Adrenal gland (tissue), 12 donors: ENCODE results near the gene CASP6. TPM values are rescaled to one million over a fixed set of nuclear protein-coding genes. Genes with fewer than 3 reads are reported as not detected.

ENCODE experiments used
- DNase-seq, 7 donors: peaks; one replicate each; pipeline ENCODE4 v3.0.0-alpha.2; 2019 to 2020
- H3K27ac ChIP-seq, 5 donors: fragments of 200-600 bp; sonication (generic) in 4 of 5; 1 replicate in 3 of 5; 2 replicates in 2 of 5; pipeline versions ENCODE4 v1.5.1 to v1.8.0; 2016 to 2020; ENCODE audit warnings: mild to moderate bottlenecking in 1 of 5
- H3K27me3 ChIP-seq: fragments of 200-600 bp; 2 replicates; pipeline ENCODE4 v1.8.0; 2021
- H3K36me3 ChIP-seq, 2 donors: fragments of 200-600 bp; replicated peaks in 1 of 2; 1 replicate in 1 of 2; 2 replicates in 1 of 2; pipeline versions ENCODE4 v1.5.1 to v1.8.0; 2018 to 2022
- H3K4me1 ChIP-seq, 2 donors: fragments of 200-600 bp; replicated peaks in 1 of 2; 1 replicate in 1 of 2; 2 replicates in 1 of 2; pipeline versions ENCODE4 v1.5.1 to v1.8.0; 2018 to 2021
- H3K4me3 ChIP-seq, 4 donors: fragments of 200-600 bp; sonication (generic) in 3 of 4; one replicate each; pipeline ENCODE4 v1.5.1; 2016 to 2018
- H3K9me3 ChIP-seq, 3 donors: fragments of 200-600 bp; sonication (generic) in 1 of 3; replicated peaks in 1 of 3; 1 replicate in 2 of 3; 2 replicates in 1 of 3; pipeline versions ENCODE4 v1.5.1 to v1.8.0; 2016 to 2021
- CTCF ChIP-seq, 6 experiments: fragments of 450-650 bp in 4 of 6; fragments of 200-600 bp in 2 of 6; sonication (generic) in 1 of 6; IDR thresholded peaks; 1 replicate in 5 of 6; 2 replicates in 1 of 6; pipeline versions ENCODE4 v1.5.1 to v1.8.0; 2016 to 2021; ENCODE audit warnings: antibody characterized with exemption in 6 of 6, mild to moderate bottlenecking in 2 of 6, moderate library complexity in 1 of 6
- POLR2A ChIP-seq, 2 donors: fragments of 450-650 bp; IDR thresholded peaks; one replicate each; pipeline ENCODE4 v1.6.1; 2017; ENCODE audit warnings: antibody characterized with exemption in 2 of 2, mild to moderate bottlenecking in 2 of 2, moderate library complexity in 1 of 2
- WGBS, 4 donors: extraction: QIAGEN DNeasy Blood & Tissue Kit in 2 of 4; methylation state at CpG; one replicate each; pipeline versions ENCODE4 v1.1.5 to v1.1.7; 2013 to 2017; 5-methylcytosine and 5-hydroxymethylcytosine counted together
- intact Hi-C, 2 donors: fragments of 100-400 bp; cut with DNase I; formaldehyde crosslinking; loops; one replicate each; pipeline versions ENCODE4 v1.14.1 to v1.15.0; 2022 to 2023
- polyA plus RNA-seq, 3 donors: library from polyadenylated mRNA; stranded (reverse); fragments of 200-250 nt in 2 of 3; fragments of 350-450 nt in 1 of 3; fragmentation: Illumina TruSeq in 1 of 3; extraction: RNeasy Lipid Tissue Mini Kit (QIAGEN cat#74804) in 1 of 3; gene quantifications; one replicate each; pipeline ENCODE4 v1.2.3, GENCODE V29; 2013 to 2014
- total RNA-seq, 9 donors: library from RNA; depleted of rRNA in 4 of 9; stranded (reverse); fragments of >200 nt in 4 of 9; fragments of 120-200 nt in 1 of 9; fragmentation: NEBNext Ultra II Directional in 1 of 9; extraction: Animal tissue kit (Norgen Biotek cat#: 25700) in 1 of 9; gene quantifications; one replicate each; pipeline versions ENCODE4 v1.1.0 to v1.2.4, GENCODE V29; 2013 to 2023
- donor health status: healthy with polysubstance abuse.
- donor health status: Bipolar disorder and iron deficiency.
- donor health status: DM: yes; HTN: yes; CAD: no.
- donor health status: DM: no; HTN: no; CAD: no.
- donor health status: DM: no; HTN: no; CAD: no.
- donor health status: DM: yes; HTN: yes; CAD: no.

CASP6 gene
- total and polyA plus RNA-seq, 12 donors = 7.3 to 21.6 (median 11.9) TPM

- no peak overlapping the region for H3K27ac ChIP-seq
- 88 to 93% (median 90%) methylated on average over 4 of the region's 4 CpGs for WGBS, 4 donors
- no peaks in the 10 kb centered on the region for H3K27me3 ChIP-seq
- DNase-seq = no peak
- no peak overlapping the region for H3K4me3 ChIP-seq
- H3K9me3 ChIP-seq = no peaks in the 10 kb centered on the region
- intact Hi-C loops = no loop called here
- TF ChIP-seq CTCF (IDR thresholded peaks at IDR 0.05) = no peak
- TF ChIP-seq POLR2A (IDR thresholded peaks at IDR 0.05) = no peak
- H3K4me1 ChIP-seq = no peaks in the 10 kb centered on the region
- H3K36me3 ChIP-seq = peaks cover 0 to 3% of the 10 kb centered on the region in 2 donors
Observed at GRCh38 chr4:109750652-109751244, 47.5 kb upstream of the CASP6 start.

GRCh38 chr4:109749388-109750082, 46.3 kb upstream of the CASP6 start:
- intact Hi-C loops = no loop called here
- TF ChIP-seq CTCF (IDR thresholded peaks at IDR 0.05) = no peak
- TF ChIP-seq POLR2A (IDR thresholded peaks at IDR 0.05) = no peak
- no peak overlapping the region for H3K27ac ChIP-seq
- H3K9me3 ChIP-seq = no peaks in the 10 kb centered on the region
- no peak for DNase-seq
- H3K4me1 ChIP-seq = no peaks in the 10 kb centered on the region
- H3K27me3 ChIP-seq = no peaks in the 10 kb centered on the region
- peaks cover 0 to 3% of the 10 kb centered on the region in 2 donors for H3K36me3 ChIP-seq
- WGBS, 4 donors = 75 to 78% (median 77%) methylated on average over 7 of the region's 7 CpGs
- H3K4me3 ChIP-seq = no peak overlapping the region

GRCh38 chr4:109748114-109748513, 44.9 kb upstream of the CASP6 start:
- 88 to 96% (median 93%) methylated on average over 1 of the region's 1 CpG for WGBS, 4 donors
- TF ChIP-seq CTCF (IDR thresholded peaks at IDR 0.05) (no peak), POLR2A (IDR thresholded peaks at IDR 0.05) (no peak)

GRCh38 chr4:109746728-109747127, 43.5 kb upstream of the CASP6 start:
- no peaks in the 10 kb centered on the region for H3K4me1 ChIP-seq
- peaks cover 0 to 3% of the 10 kb centered on the region in 2 donors for H3K36me3 ChIP-seq
- H3K27me3 ChIP-seq = no peaks in the 10 kb centered on the region
- H3K9me3 ChIP-seq = no peaks in the 10 kb centered on the region
- intact Hi-C loops = no loop called here
- TF ChIP-seq POLR2A (IDR thresholded peaks at IDR 0.05) = no peak
- no peak for TF ChIP-seq CTCF (IDR thresholded peaks at IDR 0.05)
- no peak for DNase-seq
- no peak overlapping the region for H3K27ac ChIP-seq
- 83 to 89% (median 84%) methylated on average over 2 of the region's 2 CpGs for WGBS, 4 donors
- no peak overlapping the region for H3K4me3 ChIP-seq

More at GRCh38 chr4:109748114-109748513, 44.9 kb upstream of the CASP6 start:
- H3K36me3 ChIP-seq = peaks cover 0 to 3% of the 10 kb centered on the region in 2 donors
- no peaks in the 10 kb centered on the region for H3K9me3 ChIP-seq
- no peak overlapping the region for H3K4me3 ChIP-seq
- H3K27ac ChIP-seq = no peak overlapping the region
- intact Hi-C loops = no loop called here
- no peaks in the 10 kb centered on the region for H3K4me1 ChIP-seq
- DNase-seq = no peak
- H3K27me3 ChIP-seq = no peaks in the 10 kb centered on the region
